DOHH2 (cell line): ENCODE measurements around the gene GFAP.

Source experiments
- H3F3A ChIP-seq: fragments of 200-600 bp; sonication (generic), shearing (Covaris generic); 2 replicates; pipeline ENCODE4 v1.6.0; 2016; ENCODE audit warnings: antibody characterized with exemption, mild to moderate bottlenecking; ENCODE audit not compliant: control insufficient read depth, insufficient read depth
- H3K27ac ChIP-seq: fragments of 200-600 bp; sonication (generic); 2 replicates; pipeline ENCODE4 v1.5.1; 2014; ENCODE audit warnings: low read depth, mild to moderate bottlenecking, low read length, moderate library complexity
- H3K27me3 ChIP-seq: fragments of 200-600 bp; sonication (generic); 2 replicates; pipeline ENCODE4 v1.6.1; 2014; ENCODE audit warnings: mild to moderate bottlenecking, low read length, mixed read lengths; ENCODE audit not compliant: control insufficient read depth
- H3K36me3 ChIP-seq: fragments of 200-600 bp; sonication (generic); 2 replicates; pipeline ENCODE4 v1.6.1; 2014; ENCODE audit warnings: mild to moderate bottlenecking, low read length, moderate library complexity, mixed read lengths; ENCODE audit not compliant: control insufficient read depth
- H3K4me1 ChIP-seq: fragments of 200-600 bp; sonication (generic); 2 replicates; pipeline ENCODE4 v1.6.1; 2014; ENCODE audit warnings: mild to moderate bottlenecking, low read length, mixed read lengths; ENCODE audit not compliant: control insufficient read depth
- H3K4me2 ChIP-seq: fragments of 200-600 bp; sonication (generic); 2 replicates; pipeline ENCODE4 v1.6.0; 2014; ENCODE audit warnings: mild to moderate bottlenecking, low read length, moderate library complexity
- H3K4me3 ChIP-seq: fragments of 200-600 bp; sonication (generic); 2 replicates; pipeline ENCODE4 v1.5.1; 2014; ENCODE audit warnings: mild to moderate bottlenecking, low read length, mixed read lengths
- H3K79me2 ChIP-seq: fragments of 200-600 bp; sonication (generic); 2 replicates; pipeline ENCODE4 v1.6.1; 2014; ENCODE audit warnings: mild to moderate bottlenecking, low read length, mixed read lengths; ENCODE audit not compliant: control insufficient read depth
- H3K9me2 ChIP-seq: fragments of 200-600 bp; sonication (generic); replicated peaks from 2 replicates; pipeline ENCODE4 v1.6.1; 2014; ENCODE audit warnings: mild to moderate bottlenecking, low read length, mixed read lengths; ENCODE audit not compliant: control insufficient read depth
- H3K9me3 ChIP-seq: fragments of 200-600 bp; sonication (generic); 2 replicates; pipeline ENCODE4 v1.6.1; 2014; ENCODE audit warnings: antibody characterized with exemption, low read length, mixed read lengths; ENCODE audit not compliant: control insufficient read depth, insufficient read depth
- H4K20me1 ChIP-seq: fragments of 200-600 bp; sonication (generic); 2 replicates; pipeline ENCODE4 v1.6.0; 2014; ENCODE audit warnings: low read depth, mild to moderate bottlenecking, antibody characterized with exemption, low read length, moderate library complexity; ENCODE audit not compliant: control insufficient read depth, insufficient read depth
- CTCF ChIP-seq: fragments of 200-600 bp; sonication (generic); IDR thresholded peaks from one replicate; pipeline ENCODE4 v1.5.1; 2014; ENCODE audit warnings: antibody characterized with exemption, mild to moderate bottlenecking, low read depth, low read length; ENCODE audit not compliant: poor library complexity, severe bottlenecking
- EZH2phosphoT487 ChIP-seq: fragments of 200-600 bp; sonication (generic); IDR thresholded peaks from 2 replicates; pipeline ENCODE4 v1.6.1; 2017; ENCODE audit warnings: borderline replicate concordance, mild to moderate bottlenecking, antibody characterized with exemption, low read length, moderate library complexity, mixed read lengths

The GFAP gene

GRCh38 chr17:44928136-44928535 is 12.8 kb upstream of the GFAP start:
- Histone ChIP-seq H4K20me1 (0 out of 2 replicates have a peak, but pooled peaks cover 3% of the 10 kb centered on the region), H3K4me3 (no peak overlapping the region), H3K4me1 (no peaks in the 10 kb centered on the region), H3K4me2 (no peak overlapping the region), H3F3A (peaks cover 7% of the 10 kb centered on the region; the same call in 1 of the 2 replicates), H3K27ac (no peak overlapping the region), H3K27me3 (no peaks in the 10 kb centered on the region), H3K36me3 (peaks cover 75% of the 10 kb centered on the region), H3K9me3 (no peaks in the 10 kb centered on the region), H3K9me2 (no peaks in the 10 kb centered on the region), H3K79me2 (no peaks in the 10 kb centered on the region)
- TF ChIP-seq EZH2phosphoT487 (no peak), CTCF (no peak)

GRCh38 chr17:44927696-44928095 is 12.4 kb upstream of the GFAP start:
- Histone ChIP-seq H3K79me2 (no peaks in the 10 kb centered on the region), H3K9me2 (no peaks in the 10 kb centered on the region), H3K27ac (no peak overlapping the region), H3K27me3 (no peaks in the 10 kb centered on the region), H3F3A (peaks cover 7% of the 10 kb centered on the region; the same call in 1 of the 2 replicates), H3K36me3 (peaks cover 71% of the 10 kb centered on the region), H3K4me1 (no peaks in the 10 kb centered on the region), H4K20me1 (0 out of 2 replicates have a peak, but pooled peaks cover 3% of the 10 kb centered on the region), H3K4me2 (no peak overlapping the region), H3K9me3 (no peaks in the 10 kb centered on the region), H3K4me3 (no peak overlapping the region)
- TF ChIP-seq CTCF (no peak), EZH2phosphoT487 (no peak)

GRCh38 chr17:44926821-44927525 is 11.7 kb upstream of the GFAP start:
- Histone ChIP-seq H3K36me3 (peaks cover 63% of the 10 kb centered on the region), H3K79me2 (no peaks in the 10 kb centered on the region), H3K4me2 (no peak overlapping the region), H3K4me3 (no peak overlapping the region), H3K27me3 (no peaks in the 10 kb centered on the region), H3F3A (peaks cover 7% of the 10 kb centered on the region; the same call in 1 of the 2 replicates), H3K27ac (no peak overlapping the region), H3K9me3 (no peaks in the 10 kb centered on the region), H3K4me1 (no peaks in the 10 kb centered on the region), H4K20me1 (0 out of 2 replicates have a peak, but pooled peaks cover 3% of the 10 kb centered on the region), H3K9me2 (no peaks in the 10 kb centered on the region)
- TF ChIP-seq EZH2phosphoT487 (no peak), CTCF (no peak)
